ENCODE measurements around the gene AQP2.

The AQP2 gene

GRCh38 chr12:49950273-49951251, at the start of gene AQP2:
Gene AQP2, plus strand, starts transcription at chr12:49950737. Its CDS starts 94 bp downstream, at chr12:49950831.
- no peak for DNase-seq (ENCODE audit: low spot score)

- DNase-seq (ENCODE audit: low spot score), result no peak
Observed at GRCh38 chr12:49901026-49901425, 49.5 kb upstream of the AQP2 start.

GRCh38 chr12:49901986-49902385, 48.6 kb upstream of the AQP2 start:
- no peak for DNase-seq (ENCODE audit: low spot score)

- peak; percentile 76 for DNase-seq (ENCODE audit: low spot score)
Observed at GRCh38 chr12:49902399-49903350, 47.9 kb upstream of the AQP2 start.

GRCh38 chr12:49903351-49903699, 47.2 kb upstream of the AQP2 start:
- DNase-seq (ENCODE audit: low spot score), result no peak

GRCh38 chr12:49903700-49904423, 46.7 kb upstream of the AQP2 start, which contains the start of gene FAIM2:
Gene FAIM2, minus strand, starts transcription at chr12:49903900. Its CDS starts 108 bp downstream, at chr12:49903792.
- peak; percentile 89 for DNase-seq (ENCODE audit: low spot score)

GRCh38 chr12:49904601-49905000, 45.9 kb upstream of the AQP2 start:
- DNase-seq (ENCODE audit: low spot score), result peak; percentile 44

- no peak for DNase-seq (ENCODE audit: low spot score)
Observed at GRCh38 chr12:49905718-49906314, 44.7 kb upstream of the AQP2 start.

GRCh38 chr12:49907352-49907751, 43.2 kb upstream of the AQP2 start:
- DNase-seq (ENCODE audit: low spot score), result peak; percentile 50

- DNase-seq (ENCODE audit: low spot score), result no peak
Observed at GRCh38 chr12:49909356-49909755, 41.2 kb upstream of the AQP2 start.

- no peak for DNase-seq (ENCODE audit: low spot score)
Observed at GRCh38 chr12:49909826-49910225, 40.7 kb upstream of the AQP2 start.

- DNase-seq (ENCODE audit: low spot score), result no peak
Observed at GRCh38 chr12:49910331-49911212, 40.0 kb upstream of the AQP2 start.

- no peak for DNase-seq (ENCODE audit: low spot score)
Observed at GRCh38 chr12:49911213-49911605, 39.3 kb upstream of the AQP2 start.

GRCh38 chr12:49912345-49913255, 37.9 kb upstream of the AQP2 start:
- no peak for DNase-seq (ENCODE audit: low spot score)

- DNase-seq (ENCODE audit: low spot score), result no peak
Observed at GRCh38 chr12:49916129-49916919, 34.2 kb upstream of the AQP2 start.

GRCh38 chr12:49917166-49917787, 33.3 kb upstream of the AQP2 start:
- DNase-seq (ENCODE audit: low spot score), result no peak

GRCh38 chr12:49917788-49918173, 32.8 kb upstream of the AQP2 start:
- no peak for DNase-seq (ENCODE audit: low spot score)
